ENCODE results near the gene STAB2.
"Not testable (repeated sequence)": the region's sequence is repeated elsewhere in the genome, so short reads cannot be mapped to it uniquely, and the experiment has no call there.

Gene STAB2

GRCh38 chr12:103805655-103806360 lies 218.7 kb downstream of the STAB2 start:
- no peak overlapping the region for H3K27ac Mint-ChIP-seq
- H3K36me3 Mint-ChIP-seq, result peaks cover 48 to 76% of the 10 kb centered on the region in 2 donors
- no peak for DNase-seq
- no peak overlapping the region for H3K4me3 Mint-ChIP-seq
- no peak for ATAC-seq (replicated peaks)
- no peaks in the 10 kb centered on the region for H3K27me3 Mint-ChIP-seq
- H3K4me1 Mint-ChIP-seq, result peaks cover 0 to 9% of the 10 kb centered on the region in 2 donors
- H3K9me3 Mint-ChIP-seq, result no peaks in the 10 kb centered on the region

GRCh38 chr12:103806803-103807202 lies 219.7 kb downstream of the STAB2 start:
- no peak overlapping the region for H3K27ac Mint-ChIP-seq
- peaks cover 0 to 9% of the 10 kb centered on the region in 2 donors for H3K4me1 Mint-ChIP-seq
- H3K27me3 Mint-ChIP-seq, result no peaks in the 10 kb centered on the region
- no peaks in the 10 kb centered on the region for H3K9me3 Mint-ChIP-seq
- no peak overlapping the region for H3K4me3 Mint-ChIP-seq
- ATAC-seq (replicated peaks), result no peak
- H3K36me3 Mint-ChIP-seq, result peaks cover 49 to 78% of the 10 kb centered on the region in 2 donors
- no peak for DNase-seq

DNA sequence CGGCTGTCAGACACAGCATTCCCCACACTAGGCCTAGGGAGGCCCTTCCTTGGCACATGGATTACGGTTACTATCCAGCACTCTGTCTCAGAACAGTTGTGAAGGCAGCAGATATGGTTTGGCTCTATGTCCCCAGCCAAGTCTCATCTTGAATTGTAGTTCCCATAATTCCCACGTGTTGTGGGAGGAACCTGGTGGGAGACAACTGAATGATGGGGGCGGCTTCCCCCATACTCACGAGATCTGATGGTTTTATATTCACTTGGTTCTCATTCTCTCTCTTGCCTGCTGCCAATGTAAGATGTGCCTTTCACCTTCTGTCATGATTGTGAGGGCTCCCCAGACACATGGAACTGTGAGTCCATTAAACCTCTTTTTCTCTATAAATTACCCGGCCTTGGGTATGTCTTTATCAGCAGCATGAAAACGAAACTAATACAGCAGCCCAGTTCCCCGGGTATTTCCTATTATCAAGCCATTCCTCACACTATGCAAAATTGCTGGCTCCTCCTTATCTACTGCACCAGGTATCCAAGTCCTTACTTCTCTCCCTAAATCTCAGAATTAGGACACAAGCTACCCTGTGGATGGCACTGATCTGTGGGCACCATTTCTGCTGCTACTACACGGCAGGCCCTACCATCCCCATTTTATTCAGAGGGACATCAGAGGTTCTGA lies 220.6 kb downstream of the STAB2 start:
- H3K4me1 Mint-ChIP-seq, result peaks cover 0 to 9% of the 10 kb centered on the region in 2 donors
- no peak overlapping the region for H3K4me3 Mint-ChIP-seq
- no peak overlapping the region for H3K27ac Mint-ChIP-seq
- no peaks in the 10 kb centered on the region for H3K27me3 Mint-ChIP-seq
- H3K36me3 Mint-ChIP-seq, result peaks cover 45 to 70% of the 10 kb centered on the region in 2 donors
- no peaks in the 10 kb centered on the region for H3K9me3 Mint-ChIP-seq
- ATAC-seq (replicated peaks) (no peak), DNase-seq (no peak)

DNA sequence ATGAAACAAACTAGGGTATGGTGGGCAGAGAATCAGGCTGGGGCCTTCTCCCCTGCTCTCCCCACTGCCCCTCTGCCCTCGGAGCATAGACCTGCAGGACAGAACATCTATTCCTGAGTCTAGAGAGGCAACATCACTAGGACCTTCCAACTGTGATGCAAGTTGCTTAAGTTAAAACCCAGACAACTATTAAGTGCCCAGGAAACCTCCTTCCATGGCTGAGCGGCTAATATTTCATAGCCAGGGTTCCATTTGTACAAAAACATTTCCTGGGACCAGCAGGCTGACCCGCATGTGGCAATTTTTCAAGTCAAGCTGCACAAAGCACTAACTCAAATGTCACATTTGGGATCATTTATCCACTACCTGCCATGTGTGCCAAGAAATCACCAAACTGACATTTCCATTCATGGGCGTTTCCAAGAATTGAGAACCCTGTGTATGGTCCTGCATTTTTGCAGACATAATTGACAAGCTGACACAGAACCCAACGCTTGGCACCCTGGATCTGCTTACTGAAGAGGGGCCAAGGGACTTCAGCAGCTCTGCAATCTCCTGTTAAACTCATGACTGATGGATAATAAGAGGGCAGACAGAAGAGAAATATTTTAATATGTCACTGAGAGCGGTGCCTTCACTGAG lies 221.3 kb downstream of the STAB2 start:
- no peaks in the 10 kb centered on the region for H3K27me3 Mint-ChIP-seq
- H3K4me1 Mint-ChIP-seq, result peaks cover 0 to 9% of the 10 kb centered on the region in 2 donors
- H3K36me3 Mint-ChIP-seq, result peaks cover 43 to 72% of the 10 kb centered on the region in 2 donors
- H3K4me3 Mint-ChIP-seq, result no peak overlapping the region
- no peak for ATAC-seq (replicated peaks)
- peak overlapping the region; percentile 52 for H3K27ac Mint-ChIP-seq
- no peak for DNase-seq
- no peaks in the 10 kb centered on the region for H3K9me3 Mint-ChIP-seq

- no peak overlapping the region for H3K27ac Mint-ChIP-seq
- DNase-seq (no peak), ATAC-seq (replicated peaks) (no peak)
- H3K4me3 Mint-ChIP-seq, result no peak overlapping the region
- peaks cover 48 to 72% of the 10 kb centered on the region in 2 donors for H3K36me3 Mint-ChIP-seq
- H3K27me3 Mint-ChIP-seq, result no peaks in the 10 kb centered on the region
- H3K4me1 Mint-ChIP-seq, result peaks cover 0 to 9% of the 10 kb centered on the region in 2 donors
- no peaks in the 10 kb centered on the region for H3K9me3 Mint-ChIP-seq
Observed at GRCh38 chr12:103809154-103809553, 222.1 kb downstream of the STAB2 start.

- H3K36me3 Mint-ChIP-seq, result peaks cover 46 to 72% of the 10 kb centered on the region in 2 donors
- H3K9me3 Mint-ChIP-seq; H3K4me3 Mint-ChIP-seq; ATAC-seq (replicated peaks); H3K4me1 Mint-ChIP-seq; DNase-seq; H3K27ac Mint-ChIP-seq; H3K27me3 Mint-ChIP-seq: not testable (repeated sequence)
Observed at GRCh38 chr12:103809639-103810038, 222.6 kb downstream of the STAB2 start.

- Mint-ChIP-seq H3K27ac (no peak overlapping the region), H3K27me3 (no peaks in the 10 kb centered on the region), H3K4me3 (no peak overlapping the region), H3K4me1 (peaks cover 0 to 6% of the 10 kb centered on the region in 2 donors), H3K36me3 (peaks cover 42 to 68% of the 10 kb centered on the region in 2 donors), H3K9me3 (no peaks in the 10 kb centered on the region)
- ATAC-seq (replicated peaks) (no peak), DNase-seq (no peak)
Observed at GRCh38 chr12:103810111-103810510, 223.0 kb downstream of the STAB2 start.

DNA sequence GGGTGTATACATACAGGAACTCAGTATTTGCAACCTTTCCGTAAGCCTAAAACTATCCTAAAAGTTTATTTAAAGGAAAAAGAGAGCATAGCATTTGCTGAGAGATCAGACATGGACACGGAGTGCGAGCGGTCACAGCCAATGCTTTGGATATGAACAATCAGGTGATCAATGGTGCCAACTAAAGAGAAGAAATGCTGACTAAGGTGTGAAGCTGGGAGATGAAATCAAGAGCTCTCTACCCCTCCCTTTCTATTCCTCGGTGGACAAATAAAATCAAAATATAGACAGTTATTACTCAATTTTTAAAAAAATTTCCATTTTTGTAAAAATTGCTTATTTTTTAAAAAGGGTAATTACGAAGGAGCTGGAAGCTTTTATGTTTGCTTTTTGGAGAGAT lies 224.7 kb downstream of the STAB2 start:
- no peak overlapping the region for H3K4me3 Mint-ChIP-seq
- no peaks in the 10 kb centered on the region for H3K9me3 Mint-ChIP-seq
- peaks cover 0 to 3% of the 10 kb centered on the region in 2 donors for H3K4me1 Mint-ChIP-seq
- ATAC-seq (replicated peaks) (no peak), DNase-seq (no peak)
- H3K27ac Mint-ChIP-seq, result no peak overlapping the region
- H3K36me3 Mint-ChIP-seq, result peaks cover 33 to 55% of the 10 kb centered on the region in 2 donors
- H3K27me3 Mint-ChIP-seq, result no peaks in the 10 kb centered on the region

GRCh38 chr12:103812789-103813188 lies 225.7 kb downstream of the STAB2 start:
- H3K27me3 Mint-ChIP-seq, result no peaks in the 10 kb centered on the region
- no peaks in the 10 kb centered on the region for H3K9me3 Mint-ChIP-seq
- H3K4me1 Mint-ChIP-seq, result no peaks in the 10 kb centered on the region
- DNase-seq, result no peak
- peaks cover 27 to 45% of the 10 kb centered on the region in 2 donors for H3K36me3 Mint-ChIP-seq
- no peak overlapping the region for H3K4me3 Mint-ChIP-seq
- no peak for ATAC-seq (replicated peaks)
- no peak overlapping the region for H3K27ac Mint-ChIP-seq

DNA sequence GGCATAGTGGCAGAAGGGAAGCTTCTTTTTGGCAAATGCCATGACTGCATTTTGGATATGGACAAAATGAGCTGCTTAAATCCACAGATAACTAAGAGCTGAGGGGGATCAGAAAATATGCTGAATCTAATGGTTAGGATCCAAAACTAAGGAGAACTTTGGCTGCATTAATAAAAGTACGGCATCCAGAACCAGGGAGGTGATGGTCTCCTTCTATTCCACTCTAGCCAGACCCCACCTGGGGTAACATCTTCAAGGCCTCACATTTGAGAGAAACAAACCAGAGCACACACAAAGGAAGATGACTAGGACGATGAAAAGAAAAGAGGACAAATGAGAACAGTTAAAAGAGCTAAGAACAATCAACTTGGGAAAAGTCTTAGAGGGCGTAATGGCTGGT lies 226.4 kb downstream of the STAB2 start:
- no peaks in the 10 kb centered on the region for H3K27me3 Mint-ChIP-seq
- no peaks in the 10 kb centered on the region for H3K4me1 Mint-ChIP-seq
- peaks cover 22 to 40% of the 10 kb centered on the region in 2 donors for H3K36me3 Mint-ChIP-seq
- DNase-seq (no peak), ATAC-seq (replicated peaks) (no peak)
- H3K9me3 Mint-ChIP-seq, result no peaks in the 10 kb centered on the region
- no peak overlapping the region for H3K27ac Mint-ChIP-seq
- H3K4me3 Mint-ChIP-seq, result no peak overlapping the region

DNA sequence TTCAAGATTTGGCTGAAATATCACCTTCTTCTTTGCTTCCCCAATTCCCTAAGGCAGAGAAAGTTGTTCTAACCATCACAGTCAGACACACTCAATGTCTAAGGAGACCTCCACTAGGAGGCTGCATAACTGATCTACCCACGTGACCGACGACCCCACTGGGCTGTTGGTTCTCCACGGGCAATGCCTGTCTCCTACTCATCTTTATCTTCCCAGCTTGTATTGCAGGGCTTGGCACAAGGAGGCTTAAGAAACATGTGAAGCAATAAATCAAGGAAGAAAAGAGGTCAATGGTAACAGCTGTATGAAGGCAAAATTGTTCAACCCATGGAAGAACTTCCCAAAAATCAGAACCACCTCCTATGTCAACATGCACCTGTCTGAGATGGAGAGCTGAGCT lies 226.9 kb downstream of the STAB2 start:
- no peak overlapping the region for H3K27ac Mint-ChIP-seq
- DNase-seq, result no peak
- H3K9me3 Mint-ChIP-seq, result no peaks in the 10 kb centered on the region
- peaks cover under 1 to 5% of the 10 kb centered on the region in 2 donors for H3K4me1 Mint-ChIP-seq
- no peak overlapping the region for H3K4me3 Mint-ChIP-seq
- H3K36me3 Mint-ChIP-seq, result peaks cover 22 to 40% of the 10 kb centered on the region in 2 donors
- no peaks in the 10 kb centered on the region for H3K27me3 Mint-ChIP-seq
- ATAC-seq (replicated peaks), result no peak

DNA sequence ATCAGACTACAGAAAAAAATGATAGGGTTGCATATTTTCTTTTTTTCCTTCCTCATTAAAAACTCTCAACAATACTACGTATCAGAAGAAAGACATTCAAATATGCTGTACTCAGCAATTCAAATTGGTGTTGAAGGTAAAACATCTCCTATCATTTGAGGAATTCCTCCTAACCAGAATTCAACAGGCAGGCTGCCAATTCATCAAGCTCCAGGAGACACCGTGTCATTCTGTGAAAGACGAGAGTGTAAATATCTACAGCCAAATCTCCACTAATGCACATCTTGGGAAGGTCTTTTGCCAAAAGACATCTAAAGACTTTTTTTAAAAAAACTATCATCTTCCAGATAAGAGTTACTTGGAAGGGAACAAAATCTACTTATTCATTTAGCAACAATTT lies 227.4 kb downstream of the STAB2 start:
- Mint-ChIP-seq H3K27me3 (no peaks in the 10 kb centered on the region), H3K9me3 (no peaks in the 10 kb centered on the region)
- no peak for ATAC-seq (replicated peaks)

More for the DNA sequence above, 227.4 kb downstream of the STAB2 start:
- Mint-ChIP-seq H3K27ac (no peak overlapping the region), H3K36me3 (peaks cover 22 to 35% of the 10 kb centered on the region in 2 donors), H3K4me1 (peaks cover 3 to 8% of the 10 kb centered on the region in 2 donors), H3K4me3 (no peak overlapping the region)
- no peak for DNase-seq
